Hematopoietic multipotent progenitor cell (in vitro differentiated cells): Measurements from ENCODE around the gene SPDYE6. TPM values are rescaled to one million over a fixed set of nuclear protein-coding genes. Genes with fewer than 3 reads are reported as not detected.
"Not testable (repeated sequence)": the region's sequence is repeated elsewhere in the genome, so short reads cannot be mapped to it uniquely, and the experiment has no call there.

ENCODE experiments used
- DNase-seq, 3 donors: peaks; one replicate each; pipeline ENCODE4 v3.0.0-alpha.2; 2011 to 2015; ENCODE audit warnings: low read depth in 2 of 3, low spot score in 2 of 3
- total RNA-seq: library from RNA; depleted of rRNA; stranded (reverse); fragments of >200 nt; gene quantifications from one replicate; pipeline ENCODE4 v1.2.3, GENCODE V29; 2012

SPDYE6 gene
- total RNA-seq, 1 donor: not detected

DNA sequence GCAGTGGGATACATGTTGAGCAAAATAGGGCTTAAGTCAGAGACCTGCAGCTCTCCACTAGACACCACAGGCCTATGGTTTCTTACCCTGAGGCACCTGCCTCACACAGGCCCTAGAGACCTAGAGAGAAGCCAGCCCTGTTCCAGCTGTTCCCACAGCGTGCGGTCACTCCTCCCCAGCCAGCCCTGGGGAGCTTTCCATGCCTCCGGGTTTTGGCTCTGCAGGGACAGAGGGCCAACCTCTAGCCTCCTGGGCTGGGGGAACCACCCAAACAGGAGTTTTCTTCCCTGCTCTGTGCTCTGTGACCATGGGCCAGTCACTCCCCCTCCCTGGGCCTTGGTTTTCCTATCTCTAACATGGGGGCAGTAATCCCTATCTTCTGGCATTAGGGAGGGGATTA is 36.6 kb downstream of the SPDYE6 start:
- DNase-seq: no peak

- DNase-seq: no peak
These were observed 37.7 kb downstream of the SPDYE6 start for GRCh38 chr7:102318482-102318971.

DNA sequence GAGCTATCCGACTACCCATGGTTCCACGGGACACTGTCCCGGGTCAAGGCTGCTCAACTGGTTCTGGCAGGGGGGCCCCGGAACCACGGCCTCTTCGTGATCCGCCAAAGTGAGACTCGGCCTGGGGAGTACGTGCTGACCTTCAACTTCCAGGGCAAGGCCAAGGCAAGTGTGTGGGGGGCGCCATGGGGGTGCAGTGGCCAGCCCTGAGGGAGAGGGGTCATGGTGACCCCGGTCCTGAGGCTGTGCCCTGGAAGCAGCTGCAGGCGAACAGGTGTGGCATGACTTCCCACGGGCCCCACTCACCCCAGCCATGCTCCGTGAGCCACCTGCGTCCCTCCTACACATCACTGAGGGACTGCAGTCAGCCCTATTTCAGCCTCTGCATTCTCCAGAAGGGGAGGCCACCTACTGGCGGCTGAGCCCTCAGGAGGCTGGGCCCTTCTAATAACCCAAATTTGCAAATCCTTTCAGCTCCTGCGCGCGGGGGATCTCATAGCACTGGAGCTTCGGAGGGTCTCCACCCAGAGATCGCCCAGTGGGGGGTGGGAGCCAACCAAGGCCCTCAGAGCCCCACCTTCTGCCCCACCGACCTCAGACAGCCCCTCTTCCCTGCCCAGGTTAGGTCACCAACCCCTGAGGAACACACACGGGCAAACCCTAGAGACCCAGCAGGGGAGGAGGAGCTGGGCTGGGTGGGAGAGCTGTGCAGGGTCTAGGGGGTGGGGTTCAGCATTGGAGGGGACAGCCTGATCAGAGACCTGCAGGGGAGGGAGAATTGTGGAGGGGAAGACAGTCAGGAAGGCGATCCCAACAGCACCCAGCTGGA is 38.8 kb downstream of the SPDYE6 start:
- no peak for DNase-seq

- no peak for DNase-seq
These were observed 42.1 kb downstream of the SPDYE6 start for GRCh38 chr7:102313997-102314780.

DNA sequence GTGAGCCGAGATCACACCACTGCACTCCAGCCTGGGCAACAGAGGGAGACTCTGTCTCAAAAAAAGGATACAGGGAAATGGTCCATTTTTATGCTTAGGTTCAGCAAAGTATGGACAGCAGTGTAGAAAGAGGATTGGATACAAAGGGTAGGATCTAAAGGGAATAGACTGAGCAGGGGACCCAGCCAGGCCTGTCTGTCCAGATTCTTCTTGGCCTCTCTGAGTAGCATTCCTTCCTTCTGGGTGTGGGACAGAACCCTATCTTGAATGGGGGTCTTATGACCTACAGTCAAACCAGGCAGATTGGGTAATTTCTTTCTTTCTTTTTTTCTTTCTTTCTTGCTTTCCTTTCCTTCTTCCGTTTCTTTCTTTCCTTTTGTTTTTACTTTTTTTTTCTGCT is 43.9 kb downstream of the SPDYE6 start:
- no peak for DNase-seq

- DNase-seq: no peak
These were observed 45.8 kb downstream of the SPDYE6 start for GRCh38 chr7:102310414-102310815.

GRCh38 chr7:102306916-102307677 is 49.1 kb downstream of the SPDYE6 start:
- no peak for DNase-seq

GRCh38 chr7:102305414-102306268 is 50.6 kb downstream of the SPDYE6 start:
- DNase-seq: no peak

DNA sequence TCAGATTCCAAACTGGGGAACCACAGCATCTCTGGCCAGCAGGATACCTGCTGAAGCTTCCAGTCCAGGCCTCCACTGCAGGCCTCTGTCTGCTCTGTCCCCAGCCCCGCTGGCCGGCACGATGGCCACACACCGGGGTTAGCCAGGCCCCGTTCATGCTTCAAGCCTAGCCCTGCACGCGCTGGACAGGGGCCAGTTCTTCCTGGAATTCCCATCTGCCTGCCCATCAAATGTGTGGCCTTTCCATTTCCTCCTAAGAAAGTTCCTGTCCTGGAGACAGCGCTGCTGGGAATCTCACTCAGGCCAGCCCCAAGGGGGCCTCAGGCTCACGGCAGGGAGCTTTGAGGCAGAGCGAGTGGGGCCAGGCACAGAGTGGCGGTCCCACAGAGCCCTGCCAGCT is 51.6 kb downstream of the SPDYE6 start:
- no peak for DNase-seq

GRCh38 chr7:102303669-102304422 is 52.4 kb downstream of the SPDYE6 start:
- no peak for DNase-seq

DNA sequence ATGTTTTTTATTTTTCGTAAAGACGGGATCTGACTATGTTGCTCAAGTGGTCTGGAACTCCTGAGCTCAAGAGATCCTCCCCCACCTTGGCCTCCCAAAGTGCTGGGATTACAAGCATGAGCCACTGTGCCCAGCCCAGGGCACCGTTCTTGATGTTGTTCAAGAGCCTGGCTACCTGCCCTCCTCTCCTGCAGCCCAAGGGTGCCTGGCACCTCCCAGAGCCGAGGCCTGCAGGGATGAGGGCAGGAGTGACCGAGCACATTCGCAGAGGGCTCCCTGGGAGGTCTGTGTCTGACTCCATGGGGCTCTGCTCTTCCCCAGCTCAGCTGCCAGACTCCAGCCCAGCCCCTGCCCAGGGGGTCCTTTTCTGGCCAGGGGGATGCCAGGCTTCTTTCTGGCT is 54.2 kb downstream of the SPDYE6 start:
- no peak for DNase-seq

GRCh38 chr7:102301367-102301766 is 54.9 kb downstream of the SPDYE6 start:
- DNase-seq: not testable (repeated sequence)

GRCh38 chr7:102300643-102301221 is 55.5 kb downstream of the SPDYE6 start:
- DNase-seq: no peak

- no peak for DNase-seq
These were observed 58.6 kb downstream of the SPDYE6 start for GRCh38 chr7:102297487-102298218.

GRCh38 chr7:102296514-102296913 is 59.7 kb downstream of the SPDYE6 start:
- no peak for DNase-seq

- no peak for DNase-seq
These were observed 60.1 kb downstream of the SPDYE6 start for GRCh38 chr7:102296179-102296438.
